ENCODE measurements around the gene SNX33.
"Not testable (repeated sequence)": the region's sequence is repeated elsewhere in the genome, so short reads cannot be mapped to it uniquely, and the experiment has no call there.

The SNX33 gene

GRCh38 chr15:75687486-75688277 lies 40.0 kb downstream of the SNX33 start:
- DNase-seq (ENCODE audit: extremely low spot score), result no peak
- CTCF ChIA-PET, result interaction anchor here (0.7 to 5.3 kb wide), 5 partner anchors 17 to 122 kb away, joined by 3 to 44 read pairs (median 10); no protein-coding TSS in a partner anchor
- POLR2A ChIA-PET, result no interaction called here
- no peak for TF ChIP-seq CTCF (IDR thresholded peaks at IDR 0.05; ENCODE audit: control extremely low read depth, extremely low read depth, low read depth, missing control alignments)

GRCh38 chr15:75688278-75688557 lies 40.5 kb downstream of the SNX33 start:
- DNase-seq (ENCODE audit: extremely low spot score), result no peak
- no peak for TF ChIP-seq CTCF (IDR thresholded peaks at IDR 0.05; ENCODE audit: control extremely low read depth, extremely low read depth, low read depth, missing control alignments)
- ChIA-PET CTCF (interaction anchor here (3.7 kb wide), 1 partner anchor 113 kb away, joined by 44 read pairs; no protein-coding TSS in a partner anchor), POLR2A (no interaction called here)

GRCh38 chr15:75688831-75689230 lies 41.1 kb downstream of the SNX33 start:
- TF ChIP-seq CTCF (IDR thresholded peaks at IDR 0.05; ENCODE audit: control extremely low read depth, extremely low read depth, low read depth, missing control alignments), result no peak
- ChIA-PET POLR2A (no interaction called here), CTCF (interaction anchor here (3.7 kb wide), 1 partner anchor 112 kb away, joined by 44 read pairs; no protein-coding TSS in a partner anchor)
- DNase-seq (ENCODE audit: extremely low spot score), result no peak

GRCh38 chr15:75689429-75689828 lies 41.7 kb downstream of the SNX33 start:
- DNase-seq (ENCODE audit: extremely low spot score); CTCF ChIA-PET; POLR2A ChIA-PET: not testable (repeated sequence)

GRCh38 chr15:75692311-75692710 lies 44.6 kb downstream of the SNX33 start:
- CTCF ChIA-PET; POLR2A ChIA-PET; DNase-seq (ENCODE audit: extremely low spot score): not testable (repeated sequence)

GRCh38 chr15:75693028-75693427 lies 45.3 kb downstream of the SNX33 start:
- DNase-seq (ENCODE audit: extremely low spot score); POLR2A ChIA-PET: not testable (repeated sequence)
- CTCF ChIA-PET, result interaction anchor here (0.9 to 1.8 kb wide), 3 partner anchors 10 to 326 kb away, joined by 3 to 7 read pairs (median 3); no protein-coding TSS in a partner anchor

GRCh38 chr15:75693501-75694240 lies 46.0 kb downstream of the SNX33 start:
- ChIA-PET POLR2A (no interaction called here), CTCF (interaction anchor here (0.9 to 1.8 kb wide), 7 partner anchors 8 to 326 kb away, joined by 3 to 14 read pairs (median 5); a partner anchor contains a TSS)
- TF ChIP-seq CTCF (IDR thresholded peaks at IDR 0.05; ENCODE audit: control extremely low read depth, extremely low read depth, low read depth, missing control alignments), result no peak
- DNase-seq (ENCODE audit: extremely low spot score), result peak; percentile 24

All from GM10248 (cell line).